Spleen (tissue), 11 donors: ENCODE data around the gene LCN12. TPM values are rescaled to one million over a fixed set of nuclear protein-coding genes. Genes with fewer than 3 reads are reported as not detected.

Experiments used
- DNase-seq: peaks from one replicate; pipeline ENCODE4 v3.0.0-alpha.2; 2020
- H3K27ac ChIP-seq, 8 donors: fragments of 200-600 bp; sonication (generic) in 7 of 8; 1 replicate in 4 of 8; 2 replicates in 4 of 8; pipeline versions ENCODE4 v1.5.0 to v1.8.0; 2016 to 2021; ENCODE audit warnings: inconsistent platforms in 4 of 8, mild to moderate bottlenecking in 4 of 8, moderate library complexity in 1 of 8
- H3K27me3 ChIP-seq, 7 donors: fragments of 200-600 bp; sonication (generic) in 6 of 7; replicated peaks in 1 of 7; 1 replicate in 4 of 7; 2 replicates in 3 of 7; pipeline versions ENCODE4 v1.5.0 to v1.8.0; 2016 to 2021; ENCODE audit warnings: inconsistent platforms in 3 of 7, mild to moderate bottlenecking in 1 of 7
- H3K36me3 ChIP-seq, 6 donors: fragments of 200-600 bp; sonication (generic) in 5 of 6; 1 replicate in 4 of 6; 2 replicates in 2 of 6; pipeline versions ENCODE4 v1.5.0 to v1.8.0; 2016 to 2021; ENCODE audit warnings: inconsistent platforms in 2 of 6
- H3K4me1 ChIP-seq, 6 donors: fragments of 200-600 bp; sonication (generic) in 5 of 6; 1 replicate in 3 of 6; 2 replicates in 3 of 6; pipeline versions ENCODE4 v1.5.0 to v1.8.0; 2016 to 2021; ENCODE audit warnings: inconsistent platforms in 3 of 6
- H3K4me3 ChIP-seq, 8 donors: fragments of 200-600 bp; sonication (generic) in 7 of 8; 1 replicate in 4 of 8; 2 replicates in 4 of 8; pipeline versions ENCODE4 v1.5.0 to v1.8.0; 2016 to 2021; ENCODE audit warnings: inconsistent platforms in 4 of 8, mild to moderate bottlenecking in 4 of 8, moderate library complexity in 2 of 8
- H3K9me3 ChIP-seq, 8 donors: fragments of 200-600 bp; sonication (generic) in 7 of 8; 1 replicate in 4 of 8; 2 replicates in 4 of 8; pipeline versions ENCODE4 v1.5.0 to v1.8.0; 2016 to 2021; ENCODE audit warnings: inconsistent platforms in 4 of 8
- POLR2A ChIP-seq, 3 donors: fragments of 450-650 bp; IDR thresholded peaks; one replicate each; pipeline ENCODE4 v1.5.1; 2017; ENCODE audit warnings: antibody characterized with exemption in 3 of 3, mild to moderate bottlenecking in 1 of 3
- POLR2AphosphoS5 ChIP-seq, 3 donors: sonication (generic); formaldehyde crosslinking; IDR thresholded peaks; one replicate each; pipeline ENCODE4 v1.5.1; 2017; ENCODE audit warnings: antibody characterized with exemption in 3 of 3
- WGBS, 5 donors: extraction: QIAGEN DNeasy Blood & Tissue Kit in 3 of 5; methylation state at CpG; one replicate each; pipeline versions ENCODE4 v1.1.5 to v1.1.7; 2013 to 2018; 5-methylcytosine and 5-hydroxymethylcytosine counted together
- intact Hi-C: fragments of 100-400 bp; cut with DNase I; formaldehyde crosslinking; loops from one replicate; pipeline ENCODE4 v1.15.0; 2023; ENCODE audit warnings: low total_unique reads
- polyA plus RNA-seq, 3 donors: library from polyadenylated mRNA; stranded (reverse); fragments of 200-250 nt; gene quantifications; one replicate each; pipeline ENCODE4 v1.2.1, GENCODE V29; 2013
- total RNA-seq, 7 donors: library from RNA; depleted of rRNA in 3 of 7; stranded (reverse); fragments of >200 nt in 3 of 7; fragmentation: NEBNext Ultra II Directional in 4 of 7; extraction: Animal tissue kit (Norgen Biotek cat#: 25700) in 4 of 7; gene quantifications; one replicate each; pipeline versions ENCODE4 v1.1.0 to v1.2.1, GENCODE V29; 2016 to 2021
- TF ChIP-seq, protein P1 (sequence below), 11 experiments: fragments of 200-600 bp in 7 of 11; fragments of 450-650 bp in 4 of 11; sonication (generic) in 4 of 11; IDR thresholded peaks in 8 of 11; conservative IDR thresholded peaks in 3 of 11; 1 replicate in 7 of 11; 2 replicates in 4 of 11; pipeline versions ENCODE4 v1.4.0 to v1.8.0; 2016 to 2021; ENCODE audit warnings: antibody characterized with exemption in 11 of 11, inconsistent platforms in 4 of 11, mild to moderate bottlenecking in 1 of 11
- donor health status: healthy with polysubstance abuse.
- donor health status: DM: no; HTN: no; CAD: no; lungs with moderate emphysema.
- donor health status: DM: no; HTN: no; CAD: no.
- donor health status: Bipolar disorder and iron deficiency.
- donor health status: healthy.
- donor health status: DM: no; HTN: no; CAD: no.
- donor health status: DM: yes; HTN: yes; CAD: no.

The LCN12 gene
- total and polyA plus RNA-seq, 10 donors = 0.83 to 63.4 (median 8.3) TPM

GRCh38 chr9:136955202-136955942, 3.3 kb downstream of the LCN12 start:
- WGBS, 5 donors = 85 to 91% (median 88%) methylated on average over 7 to 14 of the region's 14 CpGs
- DNase-seq = peak; percentile 63
- Histone ChIP-seq H3K36me3 (no peaks in the 10 kb centered on the region), H3K27me3 (no peaks in the 10 kb centered on the region), H3K27ac (no peak overlapping the region), H3K9me3 (no peaks in the 10 kb centered on the region), H3K4me1 (peaks cover 3 to 48% (median 18%) of the 10 kb centered on the region in 6 donors), H3K4me3 (no peak overlapping the region)
- intact Hi-C loops = no loop called here
- TF ChIP-seq, protein P1, sequence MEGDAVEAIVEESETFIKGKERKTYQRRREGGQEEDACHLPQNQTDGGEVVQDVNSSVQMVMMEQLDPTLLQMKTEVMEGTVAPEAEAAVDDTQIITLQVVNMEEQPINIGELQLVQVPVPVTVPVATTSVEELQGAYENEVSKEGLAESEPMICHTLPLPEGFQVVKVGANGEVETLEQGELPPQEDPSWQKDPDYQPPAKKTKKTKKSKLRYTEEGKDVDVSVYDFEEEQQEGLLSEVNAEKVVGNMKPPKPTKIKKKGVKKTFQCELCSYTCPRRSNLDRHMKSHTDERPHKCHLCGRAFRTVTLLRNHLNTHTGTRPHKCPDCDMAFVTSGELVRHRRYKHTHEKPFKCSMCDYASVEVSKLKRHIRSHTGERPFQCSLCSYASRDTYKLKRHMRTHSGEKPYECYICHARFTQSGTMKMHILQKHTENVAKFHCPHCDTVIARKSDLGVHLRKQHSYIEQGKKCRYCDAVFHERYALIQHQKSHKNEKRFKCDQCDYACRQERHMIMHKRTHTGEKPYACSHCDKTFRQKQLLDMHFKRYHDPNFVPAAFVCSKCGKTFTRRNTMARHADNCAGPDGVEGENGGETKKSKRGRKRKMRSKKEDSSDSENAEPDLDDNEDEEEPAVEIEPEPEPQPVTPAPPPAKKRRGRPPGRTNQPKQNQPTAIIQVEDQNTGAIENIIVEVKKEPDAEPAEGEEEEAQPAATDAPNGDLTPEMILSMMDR (IDR thresholded peaks at IDR 0.05 in 8 of 11, conservative IDR thresholded peaks at IDR 0.05 in 3 of 11) = no peak

DNA sequence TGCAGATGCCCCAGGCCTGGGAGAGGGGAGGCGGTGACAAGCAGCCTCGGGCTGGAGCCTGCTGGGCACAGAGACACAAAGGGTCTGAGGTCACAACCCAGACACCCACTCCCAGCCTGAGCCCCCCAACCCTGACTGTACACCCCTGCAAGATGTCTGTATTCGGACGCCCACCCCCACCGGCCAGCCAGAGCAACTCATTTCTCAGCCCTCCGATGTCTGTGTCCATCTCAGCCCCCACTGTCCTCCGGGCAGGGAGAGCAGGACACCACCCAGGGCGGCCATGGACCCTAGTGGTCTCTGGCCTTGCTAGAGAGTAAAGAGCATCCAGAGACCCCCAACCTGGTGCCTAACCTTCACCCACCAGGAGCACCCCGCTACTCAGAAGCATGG, 3.9 kb downstream of the LCN12 start:
- no peaks in the 10 kb centered on the region for H3K27me3 ChIP-seq
- H3K4me3 ChIP-seq = no peak overlapping the region
- H3K4me1 ChIP-seq = peaks cover 0 to 46% (median 17%) of the 10 kb centered on the region in 6 donors
- H3K9me3 ChIP-seq = no peaks in the 10 kb centered on the region
- TF ChIP-seq, protein P1 (IDR thresholded peaks at IDR 0.05 in 8 of 11, conservative IDR thresholded peaks at IDR 0.05 in 3 of 11) = no peak
- H3K27ac ChIP-seq = no peak overlapping the region
- no peaks in the 10 kb centered on the region for H3K36me3 ChIP-seq
- intact Hi-C loops = no loop called here
- no peak for DNase-seq
- WGBS, 5 donors = 85 to 95% (median 90%) methylated on average over 7 to 9 of the region's 9 CpGs

DNA sequence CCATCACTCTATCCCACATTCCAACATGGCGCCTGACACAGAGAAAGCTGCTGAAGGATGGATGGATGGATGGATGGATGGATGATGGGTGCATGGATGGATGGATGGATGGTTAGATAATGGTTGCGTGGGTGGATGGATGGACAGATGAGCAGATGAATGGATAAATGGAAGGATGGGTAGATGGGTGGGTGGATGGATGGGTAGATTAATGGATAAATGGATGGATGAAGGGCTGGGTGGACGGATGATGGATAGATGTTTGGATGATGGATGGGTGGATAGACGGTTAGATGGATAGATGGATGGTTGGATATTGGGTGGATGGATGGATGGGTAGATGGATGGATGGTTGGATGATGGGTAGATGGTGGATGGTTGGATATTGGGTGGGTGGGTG, 4.5 kb downstream of the LCN12 start:
- 92 to 97% (median 95%) methylated on average over 4 of the region's 4 CpGs for WGBS, 5 donors
- no peaks in the 10 kb centered on the region for H3K27me3 ChIP-seq
- DNase-seq = no peak
- H3K36me3 ChIP-seq = no peaks in the 10 kb centered on the region
- H3K4me1 ChIP-seq = peaks cover 0 to 46% (median 20%) of the 10 kb centered on the region in 6 donors
- intact Hi-C loops = no loop called here
- no peaks in the 10 kb centered on the region for H3K9me3 ChIP-seq
- no peak overlapping the region for H3K4me3 ChIP-seq
- TF ChIP-seq, protein P1 (IDR thresholded peaks at IDR 0.05 in 8 of 11, conservative IDR thresholded peaks at IDR 0.05 in 3 of 11) = no peak
- no peak for TF ChIP-seq POLR2A (IDR thresholded peaks at IDR 0.05)
- no peak for TF ChIP-seq POLR2AphosphoS5 (IDR thresholded peaks at IDR 0.05)
- no peak overlapping the region for H3K27ac ChIP-seq

GRCh38 chr9:136957461-136957860, 5.4 kb downstream of the LCN12 start:
- DNase-seq = no peak
- intact Hi-C loops = no loop called here
- no peaks in the 10 kb centered on the region for H3K36me3 ChIP-seq
- H3K9me3 ChIP-seq = no peaks in the 10 kb centered on the region
- no peak overlapping the region for H3K27ac ChIP-seq
- no peak overlapping the region for H3K4me3 ChIP-seq
- WGBS, 5 donors = 81 to 100% (median 91%) methylated on average over 1 of the region's 1 CpG
- no peak for TF ChIP-seq POLR2AphosphoS5 (IDR thresholded peaks at IDR 0.05)
- TF ChIP-seq POLR2A (IDR thresholded peaks at IDR 0.05) = no peak
- TF ChIP-seq, protein P1 (IDR thresholded peaks at IDR 0.05 in 8 of 11, conservative IDR thresholded peaks at IDR 0.05 in 3 of 11) = no peak
- H3K27me3 ChIP-seq = no peaks in the 10 kb centered on the region
- H3K4me1 ChIP-seq = peaks cover 0 to 46% (median 22%) of the 10 kb centered on the region in 6 donors
